Activated CD8-positive, alpha-beta memory T cell treated with anti-CD3 and anti-CD28 coated beads, Interleukin-2, amount 50 U/mL, for 24 hours (primary cell): Measurements from ENCODE around the gene LEMD1.
"Not testable (repeated sequence)": the region's sequence is repeated elsewhere in the genome, so short reads cannot be mapped to it uniquely, and the experiment has no call there.

Experiments
- DNase-seq: peaks from one replicate; pipeline ENCODE4 v3.0.0-alpha.2; 2020; ENCODE audit errors: extremely low read depth

LEMD1 gene

DNA sequence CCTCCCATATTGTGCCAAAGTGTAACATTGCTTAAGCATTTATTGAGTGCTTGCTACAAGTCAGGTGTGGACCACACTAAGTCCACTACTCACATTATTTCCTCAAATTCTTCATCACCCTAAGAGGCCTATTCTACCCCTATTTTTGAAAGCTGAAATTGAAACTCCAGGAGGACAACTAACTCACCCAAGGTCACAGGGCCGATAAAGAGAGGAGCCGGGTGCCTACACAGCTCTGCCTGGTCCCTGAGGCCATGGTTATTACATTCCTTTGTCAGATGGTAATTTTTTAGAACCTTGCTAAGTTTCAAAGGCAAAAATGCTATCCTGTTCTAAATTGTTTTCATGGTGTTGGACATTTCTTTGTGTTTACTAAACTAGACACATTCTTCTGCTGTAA is 41.0 kb downstream of the LEMD1 start:
- no peak for DNase-seq

DNA sequence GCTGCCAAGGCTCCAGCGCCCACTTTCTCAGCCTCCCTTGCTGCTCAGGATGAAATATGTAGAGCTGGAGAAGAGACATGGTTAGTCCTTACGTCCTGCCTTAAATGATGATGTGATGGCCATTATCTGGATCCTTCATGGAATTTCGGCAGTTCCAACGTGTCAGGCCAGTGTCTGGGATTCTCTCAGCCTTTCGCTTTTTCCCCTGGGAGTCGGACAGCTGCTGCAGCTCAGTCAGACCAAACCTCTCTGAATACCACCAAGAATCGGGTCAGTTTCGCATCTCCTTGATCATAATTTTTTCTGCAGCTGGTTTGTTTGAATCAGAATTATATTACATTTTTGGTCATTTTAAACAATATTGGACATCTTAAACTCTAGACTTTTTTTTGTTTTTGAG is 42.8 kb downstream of the LEMD1 start:
- DNase-seq, result no peak

DNA sequence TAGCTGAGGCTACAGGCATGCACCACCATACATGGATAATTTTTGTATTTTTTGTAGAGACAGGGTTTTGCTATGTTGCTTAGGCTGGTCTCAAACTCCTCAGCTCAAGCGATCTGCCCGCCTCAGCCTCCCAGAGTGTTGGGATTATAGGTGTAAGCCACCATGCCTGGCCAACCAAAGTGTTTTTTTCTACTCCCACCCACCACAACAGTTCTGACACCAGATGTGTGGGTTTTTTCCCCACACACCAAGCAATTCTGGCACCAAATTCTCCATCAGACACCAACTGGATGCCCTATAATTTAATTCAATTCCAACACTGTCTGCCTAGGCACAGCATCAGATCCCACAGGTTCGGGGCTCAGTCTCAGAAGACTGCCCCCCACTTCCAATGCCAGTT is 44.5 kb downstream of the LEMD1 start:
- DNase-seq, result no peak

DNA sequence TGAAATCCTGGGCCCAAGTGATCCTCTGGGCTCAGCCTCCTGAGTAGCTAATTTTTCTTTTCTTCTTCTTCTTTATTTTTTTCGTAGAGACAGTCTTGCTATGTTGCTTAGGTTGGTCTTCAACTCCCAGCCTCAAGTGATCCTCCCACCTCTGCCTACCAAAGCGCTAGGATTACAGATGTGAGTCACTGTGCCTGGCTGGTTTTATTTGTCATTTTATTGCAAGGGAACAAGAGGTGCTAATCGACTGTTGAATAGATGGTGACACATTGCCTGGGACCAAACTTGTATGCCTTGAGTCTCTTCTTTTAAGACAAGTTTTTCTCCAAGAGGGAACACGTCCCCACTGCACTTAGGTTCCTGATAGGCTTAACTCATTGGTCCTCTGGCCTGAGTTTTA is 45.1 kb downstream of the LEMD1 start:
- no peak for DNase-seq

DNA sequence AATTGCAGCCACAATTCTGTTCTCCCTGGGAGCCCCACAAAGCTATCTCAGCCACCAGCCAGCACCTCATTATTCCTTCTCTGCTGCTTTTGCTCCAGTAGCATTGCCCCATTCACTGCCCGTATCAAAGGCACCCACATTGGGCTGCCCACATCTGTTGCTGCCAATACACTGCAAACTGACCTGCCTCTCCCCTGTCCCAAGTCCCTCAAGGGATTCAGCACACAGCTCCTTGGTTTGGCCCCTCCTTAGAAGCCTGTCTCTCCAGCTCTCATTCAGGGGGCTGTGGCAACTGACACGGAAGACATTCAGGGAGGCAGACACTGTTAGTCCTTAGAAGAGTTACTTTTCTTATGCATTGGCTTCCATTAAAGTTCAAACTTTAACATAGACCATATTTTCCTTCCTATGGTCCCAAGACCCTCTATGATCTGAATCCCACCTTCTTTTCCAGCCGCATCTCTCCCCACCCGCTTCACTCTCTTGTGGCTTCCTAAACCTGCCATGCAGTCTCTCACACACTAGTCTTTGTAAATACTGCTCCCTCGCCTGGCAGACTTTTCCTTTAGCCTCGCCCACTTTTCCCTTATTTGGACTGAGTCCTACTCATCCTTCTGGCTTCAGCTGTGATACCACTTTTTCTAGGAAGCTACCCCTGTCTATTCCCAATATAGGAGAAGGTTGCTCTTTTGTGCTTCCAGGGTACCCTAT is 45.9 kb downstream of the LEMD1 start:
- no peak for DNase-seq

DNA sequence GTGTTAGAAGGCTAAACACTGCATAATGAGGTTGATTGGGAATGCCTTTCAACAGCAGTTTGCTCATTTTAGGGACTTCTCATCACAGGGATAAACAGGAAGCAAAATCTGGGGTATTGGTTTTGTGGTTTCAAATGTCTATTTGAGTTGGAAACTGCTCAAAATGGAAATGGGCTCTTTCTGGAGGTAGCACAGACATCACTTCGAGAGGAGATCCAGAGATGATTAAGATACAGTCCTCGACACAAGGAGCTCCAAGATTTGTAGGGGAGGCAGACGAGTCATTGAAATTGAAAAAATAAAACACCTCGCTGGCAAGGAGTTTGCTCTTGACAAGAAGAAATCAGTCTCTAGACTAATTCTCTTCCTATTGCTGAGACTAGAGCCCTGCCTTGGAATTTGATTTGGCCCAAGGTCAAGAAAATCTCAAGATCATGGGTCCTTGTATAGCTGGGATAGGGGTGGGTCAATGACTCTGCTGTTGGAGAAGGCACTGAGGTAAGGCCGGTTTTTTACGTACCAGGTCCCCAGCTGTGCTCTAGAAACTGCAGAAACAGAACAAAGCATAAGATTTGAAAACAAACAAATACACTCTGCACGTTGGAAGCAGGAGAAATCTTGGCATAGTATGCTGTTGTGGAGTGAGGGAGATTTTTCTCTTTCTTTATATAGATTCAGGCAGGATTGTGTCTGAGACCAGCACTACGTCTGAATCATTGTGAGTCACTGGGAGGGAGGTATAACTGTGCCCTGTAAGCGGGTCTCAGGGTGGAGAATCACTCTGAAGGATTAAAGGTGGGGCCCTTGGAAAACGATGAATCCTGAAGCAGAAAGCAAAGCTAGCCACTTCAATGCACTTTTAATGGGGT is 47.4 kb downstream of the LEMD1 start:
- no peak for DNase-seq

DNA sequence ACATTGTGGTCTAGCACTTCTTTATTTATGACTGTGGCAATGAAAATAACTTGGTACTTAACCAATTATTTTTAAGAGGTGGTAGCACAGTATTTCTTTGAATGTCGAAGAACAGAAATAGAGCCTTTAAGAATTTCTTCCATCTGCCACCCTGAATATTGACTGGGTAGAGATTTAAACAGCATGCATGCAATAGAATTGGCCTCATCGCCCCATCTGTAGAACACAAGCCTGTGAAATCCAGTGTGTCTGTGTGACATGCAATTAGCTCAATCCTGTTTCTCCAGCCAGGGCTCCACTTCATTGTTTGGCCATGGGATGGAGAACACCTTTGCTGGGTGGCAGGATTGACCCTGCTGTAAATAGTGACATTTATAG is 48.1 kb downstream of the LEMD1 start:
- DNase-seq, result no peak

DNA sequence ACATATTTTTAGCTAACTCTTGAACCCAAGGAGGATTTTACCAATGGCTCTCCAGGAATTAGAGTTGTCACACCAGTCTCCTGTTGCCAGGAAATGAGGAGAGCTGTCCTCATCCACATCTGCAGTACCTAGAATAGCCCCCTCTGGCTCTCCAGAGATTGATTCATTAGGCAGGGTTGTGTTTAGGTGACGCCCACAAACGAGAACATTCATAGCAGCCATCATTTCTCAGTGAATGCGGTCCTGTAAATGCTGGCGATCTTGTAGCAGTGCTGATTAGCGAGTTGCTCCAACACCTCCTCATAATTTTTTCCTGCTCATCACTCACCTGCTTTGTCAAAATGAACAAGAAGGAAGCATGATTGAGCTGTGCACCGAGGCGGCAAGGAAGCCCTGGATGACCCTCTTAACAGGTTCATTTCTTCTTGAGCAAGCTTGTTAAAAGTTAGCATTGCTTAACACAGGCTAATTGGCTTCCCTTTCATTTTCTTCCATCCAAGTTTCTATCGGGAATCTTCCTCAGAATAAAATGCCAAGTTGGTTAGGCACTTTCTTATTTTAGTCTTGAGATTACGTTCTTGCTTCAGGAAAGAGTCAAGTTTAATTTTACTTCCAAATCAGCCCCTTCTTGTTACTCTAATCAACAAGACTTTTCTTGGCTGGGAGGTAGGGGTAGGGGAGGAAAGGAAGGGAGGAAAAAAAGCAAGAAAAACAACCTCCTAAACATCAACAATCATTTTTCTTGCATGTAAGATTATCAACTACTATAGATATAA is 48.6 kb downstream of the LEMD1 start:
- no peak for DNase-seq

DNA sequence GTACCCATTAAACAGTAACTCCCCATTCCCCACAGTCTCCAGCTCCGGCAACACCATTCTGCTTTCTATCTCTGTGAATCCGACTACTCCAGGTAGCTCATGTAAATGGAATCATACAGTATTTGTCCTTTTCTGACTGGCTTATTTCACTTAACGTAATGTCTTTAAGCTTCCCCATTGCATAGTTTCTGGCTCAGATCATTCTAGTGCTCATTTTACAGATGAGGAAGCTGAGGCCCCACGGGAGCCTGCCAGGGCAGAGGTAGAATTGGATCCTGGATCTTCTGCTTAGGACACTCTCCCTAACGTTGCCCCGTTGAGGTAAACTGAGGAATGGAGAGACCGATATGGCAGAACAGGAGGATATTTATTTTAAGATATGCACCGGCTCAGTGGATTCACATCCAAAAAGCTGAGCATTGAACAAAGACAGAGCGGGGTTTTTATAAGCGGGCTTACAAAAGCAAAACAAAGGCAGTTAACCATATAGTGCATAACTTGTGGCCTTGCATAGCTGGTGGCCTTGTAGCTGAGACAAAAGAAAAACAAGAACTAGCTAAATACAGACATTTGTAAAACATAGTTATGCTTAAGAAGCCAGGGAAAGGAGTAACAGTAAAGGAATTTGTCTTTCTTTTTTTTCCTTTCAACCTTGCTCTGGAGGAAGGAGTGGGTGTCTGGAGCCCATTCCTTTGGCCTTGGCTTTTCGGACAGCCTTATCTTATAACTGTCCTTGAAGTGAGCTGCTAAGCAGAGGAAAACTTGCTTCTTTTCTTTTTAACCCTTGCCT is 49.8 kb downstream of the LEMD1 start:
- DNase-seq, result no peak

DNA sequence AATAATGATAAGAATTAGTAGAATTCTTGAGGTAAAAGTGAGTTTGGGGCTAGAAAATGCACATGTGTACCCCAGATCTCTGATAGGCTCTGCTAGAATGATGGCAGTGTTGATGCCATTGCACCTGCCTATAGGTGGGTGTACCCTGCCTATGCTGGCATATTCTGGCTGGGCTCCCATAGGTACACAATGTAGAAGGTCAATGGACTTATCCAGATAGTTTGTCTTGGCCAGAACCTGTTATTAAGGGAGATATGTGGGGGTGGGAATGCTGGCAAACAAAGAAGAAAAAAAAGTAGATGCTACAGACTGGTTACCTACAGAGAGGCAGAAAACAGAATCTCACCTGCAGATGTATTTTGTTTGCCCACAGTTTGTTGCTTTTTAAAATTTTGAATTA is 51.1 kb downstream of the LEMD1 start:
- DNase-seq, result no peak

DNA sequence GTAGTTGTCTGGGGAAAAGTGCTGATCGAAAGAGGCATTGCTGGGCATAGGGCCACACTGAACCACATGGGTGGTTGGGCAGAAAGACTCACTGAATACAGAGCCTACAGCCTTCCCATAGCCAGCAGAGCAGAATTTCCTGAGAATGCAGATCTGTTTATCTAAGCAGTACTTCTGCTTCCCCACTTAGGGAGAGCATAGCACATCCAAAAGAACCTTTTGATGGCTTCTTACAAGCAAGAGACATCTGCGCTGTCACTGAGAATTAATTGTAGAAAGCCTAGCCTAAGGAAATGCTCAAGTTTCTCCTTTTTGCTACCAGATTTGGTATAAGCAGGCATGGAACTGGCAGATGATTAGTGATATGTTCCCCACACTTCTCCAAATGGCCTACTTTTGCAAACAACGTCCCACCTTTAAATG is 52.1 kb downstream of the LEMD1 start:
- DNase-seq, result no peak

DNA sequence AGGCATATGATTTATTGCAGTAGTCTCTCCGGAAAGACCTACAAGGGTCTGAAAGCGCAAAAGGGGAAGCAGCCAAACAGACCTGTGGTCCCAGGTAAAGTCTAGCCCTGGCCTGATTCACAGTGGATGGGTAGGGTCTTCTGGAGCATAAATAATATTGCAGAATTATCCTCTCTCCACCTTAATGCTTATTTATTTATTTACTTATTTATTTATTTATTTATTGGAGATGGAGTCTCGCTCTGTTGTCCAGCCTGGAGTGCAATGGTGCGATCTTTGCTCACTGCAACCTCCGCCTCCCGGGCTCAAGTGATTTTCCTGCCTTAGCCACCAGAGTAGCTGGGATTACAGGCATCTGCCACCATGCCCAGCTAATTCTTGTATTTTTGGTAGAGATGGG is 53.4 kb downstream of the LEMD1 start:
- DNase-seq, result no peak

DNA sequence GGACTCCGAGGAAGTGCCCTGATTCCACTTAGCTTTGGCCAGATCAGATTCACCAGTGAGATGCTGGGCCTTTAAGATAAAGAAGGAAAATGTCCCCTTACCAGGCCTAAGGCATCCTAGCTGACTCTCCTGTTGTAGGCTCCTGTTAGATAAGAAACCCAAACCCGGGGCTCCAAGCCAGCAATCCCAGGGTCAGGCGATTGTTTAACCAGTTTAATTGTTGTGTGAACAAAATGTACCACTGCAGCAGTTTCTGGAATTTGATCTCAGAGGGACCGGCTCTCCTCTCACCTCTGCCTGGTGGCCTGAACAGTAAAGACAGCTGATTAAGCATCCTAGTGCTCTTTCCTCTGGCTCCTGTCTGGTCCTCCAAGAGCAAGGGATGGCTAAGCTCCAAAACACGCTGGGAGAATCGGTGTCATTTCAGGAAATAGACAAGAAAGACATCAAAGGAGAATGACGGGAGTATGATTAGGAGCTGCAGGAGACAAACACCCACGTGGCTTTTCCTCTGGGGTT is 55.9 kb downstream of the LEMD1 start:
- no peak for DNase-seq

DNA sequence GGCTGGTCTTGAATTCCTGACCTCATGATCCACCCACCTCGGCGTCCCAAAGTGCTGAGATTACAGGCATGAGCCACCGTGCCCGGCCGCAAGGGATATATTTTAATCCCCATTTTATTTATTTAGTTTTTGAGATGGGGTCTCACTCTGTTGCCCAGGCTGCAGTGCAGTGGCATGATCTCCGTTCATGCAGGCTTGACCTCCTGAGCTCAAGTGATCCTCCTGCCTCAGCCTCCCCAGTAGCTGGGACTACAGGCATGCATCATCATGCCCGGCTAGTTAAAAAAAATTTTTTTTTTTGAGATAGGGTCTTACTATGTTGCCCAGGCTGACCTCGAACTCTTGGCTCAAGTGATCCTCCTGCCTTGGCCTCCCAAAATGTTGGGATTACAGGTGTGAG is 56.8 kb downstream of the LEMD1 start:
- not testable (repeated sequence) for DNase-seq

DNA sequence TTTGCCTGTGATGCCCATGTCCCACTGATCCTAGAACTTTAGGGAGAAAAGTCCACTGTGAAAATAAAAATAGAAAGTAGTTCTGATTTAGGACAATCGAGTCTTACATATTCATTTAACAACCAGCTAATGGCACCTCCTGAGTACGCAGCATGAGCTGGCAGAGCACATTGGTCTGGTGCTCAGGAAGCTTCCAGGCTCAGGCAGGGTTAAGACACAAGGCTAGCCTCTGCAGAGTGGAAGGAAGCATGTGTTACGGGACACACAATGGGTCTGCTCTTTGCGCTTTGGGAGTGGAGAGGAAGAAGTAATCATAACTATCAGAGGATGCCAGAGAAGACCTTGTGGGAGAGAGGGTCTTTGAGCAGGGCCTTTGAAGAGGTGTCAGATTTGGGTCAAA is 61.0 kb downstream of the LEMD1 start:
- no peak for DNase-seq

DNA sequence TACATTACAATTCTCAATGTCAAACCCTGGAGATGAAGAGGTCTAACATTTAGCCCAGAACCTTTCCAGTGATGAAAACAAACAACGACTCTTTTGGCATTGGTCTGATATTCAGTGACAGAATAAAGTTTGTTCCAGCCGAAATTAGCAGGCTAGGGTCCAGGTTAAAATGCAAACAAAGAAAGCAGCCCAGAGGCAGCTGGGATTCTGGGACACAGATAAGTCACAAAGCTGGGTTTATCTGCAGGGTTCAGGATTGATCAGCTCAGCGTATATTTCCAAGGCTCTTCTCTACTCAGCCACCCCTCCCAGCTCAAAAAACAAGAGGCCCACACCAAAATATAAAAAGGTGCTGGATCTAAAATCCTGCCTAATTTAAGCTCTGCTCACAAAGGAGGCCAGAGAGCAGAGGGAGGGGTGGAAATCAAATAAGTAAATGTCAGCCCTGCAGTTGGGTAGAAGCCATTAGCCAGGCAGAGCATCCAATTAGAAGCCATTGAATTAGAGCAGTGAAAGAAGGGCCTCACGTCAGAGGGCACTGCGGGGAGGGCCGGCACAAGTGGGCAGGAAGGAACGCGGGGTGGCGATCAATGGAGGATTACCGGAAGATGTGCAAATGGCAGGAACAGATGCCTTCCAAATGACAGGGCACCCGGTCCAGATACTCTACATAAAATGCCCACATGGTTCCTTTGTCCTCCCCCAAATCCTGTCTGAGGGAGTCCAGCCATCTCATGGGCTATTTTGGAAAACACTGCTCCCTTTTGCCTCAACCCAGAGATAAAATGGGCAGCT is 61.9 kb downstream of the LEMD1 start:
- no peak for DNase-seq

DNA sequence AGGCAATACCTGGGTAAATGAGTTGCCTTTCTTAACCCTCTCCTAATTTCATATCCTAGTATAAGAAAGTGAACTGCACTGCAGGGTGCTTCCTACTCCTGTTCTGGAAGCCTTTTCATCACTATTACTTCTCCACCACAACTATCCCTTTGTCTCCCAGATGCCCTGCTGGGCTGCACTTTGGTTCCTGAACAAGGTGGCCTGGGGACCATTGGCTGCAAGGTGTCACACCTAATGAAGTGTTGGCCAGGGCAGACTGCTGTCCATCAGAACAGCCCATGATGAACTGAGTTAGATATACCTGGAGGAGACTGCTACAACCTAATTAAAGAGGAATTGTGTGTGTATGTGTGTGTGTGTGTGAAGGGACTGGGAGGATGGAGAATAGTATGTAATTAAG is 63.3 kb downstream of the LEMD1 start:
- no peak for DNase-seq

DNA sequence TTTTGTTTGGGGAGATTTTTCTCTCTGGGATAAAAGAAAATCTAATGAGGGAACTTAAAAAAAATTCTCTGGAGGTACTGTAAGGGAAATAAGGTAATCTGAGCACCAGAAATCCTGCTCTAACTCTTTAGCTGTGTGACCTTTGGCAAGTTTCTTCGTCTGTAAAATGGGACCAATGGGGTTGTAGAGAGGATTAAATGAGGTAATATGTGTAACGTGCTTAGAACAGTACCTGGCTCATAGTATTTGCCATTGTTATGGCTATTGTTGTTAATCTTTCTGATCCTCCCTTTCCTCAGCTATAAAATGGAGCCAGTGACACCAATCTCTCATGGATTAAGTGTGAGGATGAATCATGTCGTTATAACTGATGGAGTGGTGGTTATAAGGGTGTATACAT is 64.3 kb downstream of the LEMD1 start:
- DNase-seq, result no peak

DNA sequence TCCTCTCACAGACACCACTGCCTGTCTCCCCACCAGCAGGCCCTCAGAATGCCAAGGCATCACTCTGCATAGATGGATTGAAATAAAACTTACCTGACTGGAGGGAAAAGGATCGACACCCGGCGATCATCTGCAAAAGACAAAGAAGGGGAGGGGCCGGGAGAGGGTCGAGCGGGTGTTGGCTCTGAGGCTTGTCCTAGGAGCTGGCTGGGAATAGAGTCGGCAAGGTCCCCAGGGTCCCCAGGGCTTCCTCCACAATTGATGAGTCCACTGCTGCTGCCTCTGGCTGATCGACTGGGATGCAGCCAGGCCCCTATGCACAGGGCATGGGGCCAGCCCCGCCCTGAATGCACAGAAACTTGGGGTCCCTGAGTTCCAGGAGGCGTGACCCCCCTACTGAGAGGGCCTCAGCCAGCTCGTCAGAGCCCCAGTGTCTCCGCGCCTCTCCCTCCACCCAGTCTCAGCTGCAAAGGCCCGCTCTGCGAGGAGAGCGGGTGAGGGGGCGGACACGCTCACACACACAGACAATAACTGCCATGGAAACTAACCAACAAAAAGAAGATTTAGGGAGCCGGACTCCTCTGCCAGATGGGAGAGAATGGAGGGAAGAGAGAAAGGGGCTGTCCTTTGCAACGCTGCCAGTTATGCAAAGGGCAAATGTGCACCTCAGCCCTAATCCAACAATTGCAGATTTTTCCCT is 65.3 kb downstream of the LEMD1 start, which contains the start of gene KLHDC8A:
Gene KLHDC8A (minus strand): TSS at position 483 of the 700 bp plus-strand sequence. CDS start 13,318 bp downstream, outside the sequence.
- no peak for DNase-seq

DNA sequence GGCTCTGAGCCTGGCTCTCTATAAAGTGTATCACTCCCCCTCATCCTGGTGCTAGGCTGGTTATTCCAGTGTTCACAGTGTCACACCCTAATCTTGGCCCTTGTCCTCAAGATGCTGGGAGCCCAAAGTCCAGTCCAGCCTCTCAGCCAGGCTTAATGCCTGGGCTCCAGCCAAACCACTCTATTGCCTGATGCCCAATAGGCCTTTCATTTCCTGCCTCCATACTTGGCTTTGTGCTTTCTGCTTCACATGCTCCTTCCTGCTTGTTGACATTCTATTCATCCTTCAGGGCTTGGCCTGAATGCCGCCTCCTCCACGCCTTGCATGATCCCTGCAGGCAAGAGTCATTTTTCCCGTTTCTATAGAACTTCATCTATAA is 66.8 kb downstream of the LEMD1 start:
- DNase-seq, result no peak
